Subcutaneous adipose tissue (tissue), 4 donors: ENCODE results near the gene DSCAML1. TPM values are rescaled to one million over a fixed set of nuclear protein-coding genes. Genes with fewer than 3 reads are reported as not detected.

Experiments
- CTCF ChIP-seq: fragments of 450-650 bp; IDR thresholded peaks from one replicate; pipeline ENCODE4 v1.5.1; 2016; ENCODE audit warnings: low read depth, mild to moderate bottlenecking, control low read depth, antibody characterized with exemption, moderate library complexity
- total RNA-seq, 4 donors: library from RNA; depleted of rRNA; stranded (reverse); fragments of >200 nt; gene quantifications; one replicate each; pipeline ENCODE4 v1.1.0, GENCODE V29; 2016

DSCAML1 gene
- total RNA-seq, 4 donors from 2014 or later, result 0.22 to 0.82 (median 0.75) TPM; not detected in 1

GRCh38 chr11:117382746-117383145, 414.3 kb downstream of the DSCAML1 start:
- no peak for TF ChIP-seq CTCF

- TF ChIP-seq CTCF, result no peak
Measured at GRCh38 chr11:117381481-117382387, 415.3 kb downstream of the DSCAML1 start.

- no peak for TF ChIP-seq CTCF
Measured at GRCh38 chr11:117380676-117381075, 416.3 kb downstream of the DSCAML1 start.

- no peak for TF ChIP-seq CTCF
Measured at GRCh38 chr11:117378976-117379865, 417.8 kb downstream of the DSCAML1 start.

Other genes with a start within 250 kb of the DSCAML1 start
- gene FXYD2, start 27.5 kb upstream of the DSCAML1 start, total RNA-seq, result 1 to 10 TPM in 2 of 4 donors, under 1 TPM in 1, not detected in 1; 0.34 to 4.0 (median 1.9) TPM
- gene FXYD6, start 79.4 kb upstream of the DSCAML1 start, total RNA-seq, result 10 to 100 TPM in 3 of 4 donors, 1 to 10 TPM in 1; 7.6 to 20.0 (median 13.9) TPM
- under 1 TPM in 2 of 4 donors, not detected in 2; 0.22 to 0.51 TPM for gene TMPRSS13, start 132.2 kb upstream of the DSCAML1 start, total RNA-seq
- 100 to 1,000 TPM in 1 of 4 donors, 10 to 100 TPM in 3; 31.3 to 101 (median 48.6) TPM for gene IL10RA, start 189.2 kb upstream of the DSCAML1 start, total RNA-seq